ENCODE measurements around the gene SAMD8.
"Not testable (repeated sequence)": the region's sequence is repeated elsewhere in the genome, so short reads cannot be mapped to it uniquely, and the experiment has no call there.

The SAMD8 gene

DNA sequence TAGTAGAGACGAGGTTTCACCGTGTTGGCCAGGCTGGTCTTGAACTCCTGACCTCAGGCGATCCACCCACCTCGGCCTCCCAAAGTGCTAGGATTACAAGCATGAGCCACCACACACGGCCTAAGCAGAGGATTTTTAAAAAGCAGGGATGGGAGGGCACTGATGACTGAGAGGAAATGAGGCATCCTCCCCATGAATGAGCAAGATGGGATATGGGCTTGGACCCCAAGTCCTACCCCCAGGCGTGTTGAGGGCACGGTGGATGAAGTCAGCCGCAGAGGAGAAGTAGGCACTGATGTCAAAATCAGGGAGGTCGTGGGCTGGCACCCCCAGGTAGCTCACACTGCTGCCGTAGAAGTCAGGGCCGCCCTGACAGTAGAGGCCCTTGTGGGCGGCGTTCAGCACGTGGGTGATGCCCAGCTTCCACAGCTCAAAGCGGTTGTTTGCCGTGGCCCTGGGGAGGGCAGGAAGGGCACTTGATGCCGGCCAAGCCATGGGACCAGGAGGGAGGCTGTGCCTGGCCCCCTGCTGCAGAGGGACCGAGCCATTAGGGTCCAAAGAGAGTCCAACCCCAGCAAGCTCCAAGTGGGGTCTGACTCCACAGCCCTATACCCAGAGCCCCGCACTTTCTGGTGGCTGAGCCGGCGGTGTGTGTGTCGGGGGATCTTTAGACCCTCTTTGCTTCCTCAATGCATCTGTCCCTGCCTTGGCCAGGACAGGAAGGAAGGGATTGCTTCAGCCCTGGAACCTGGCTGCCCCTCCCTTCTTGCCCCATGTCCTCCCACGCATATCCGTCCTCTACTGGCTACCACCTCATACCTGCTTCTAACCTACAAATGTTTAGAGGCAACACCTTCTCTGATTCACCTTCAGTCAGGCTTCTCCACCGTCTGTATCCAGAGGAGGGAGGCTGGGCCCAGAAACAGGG, 3.4 kb upstream of the SAMD8 start:
- no peak for DNase-seq (ENCODE audit: low read depth)

DNA sequence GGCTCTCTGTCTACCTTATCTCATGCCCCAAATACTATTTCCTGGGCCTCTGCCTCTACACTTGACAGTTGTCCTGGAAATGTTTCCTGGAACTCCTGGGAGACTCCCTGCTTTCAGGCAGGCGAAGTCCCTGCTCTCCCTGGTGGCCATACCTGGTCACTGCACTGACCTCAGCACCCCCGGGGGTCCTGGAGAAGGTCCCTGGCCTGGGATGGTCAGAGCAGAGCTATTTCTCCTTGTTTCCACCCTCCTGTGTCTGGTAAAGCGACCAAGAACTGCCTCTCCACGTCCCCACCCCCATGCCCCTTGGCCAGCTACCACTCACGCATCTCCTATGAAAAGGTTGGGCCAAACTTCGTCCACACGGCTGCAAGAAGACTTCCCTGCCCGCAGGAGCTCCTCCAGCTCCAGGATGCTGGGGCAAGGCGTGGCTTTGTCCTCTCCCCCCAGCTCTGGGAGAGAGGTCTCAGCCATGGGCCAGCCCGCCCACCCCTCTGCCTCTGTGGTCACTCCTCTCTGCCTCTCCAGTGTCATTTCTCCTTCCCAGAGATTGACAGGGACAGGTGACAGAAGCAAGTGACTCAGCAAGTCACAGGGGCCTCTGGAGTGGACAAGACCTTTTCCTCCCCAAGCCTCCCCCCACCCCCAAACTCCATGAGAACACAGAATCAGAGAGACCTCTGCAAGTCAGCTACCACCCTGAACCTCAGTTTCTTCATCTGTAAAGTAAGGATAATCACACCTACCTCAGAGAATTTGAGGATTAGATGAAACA, 2.6 kb upstream of the SAMD8 start:
- DNase-seq (ENCODE audit: low read depth): no peak

DNA sequence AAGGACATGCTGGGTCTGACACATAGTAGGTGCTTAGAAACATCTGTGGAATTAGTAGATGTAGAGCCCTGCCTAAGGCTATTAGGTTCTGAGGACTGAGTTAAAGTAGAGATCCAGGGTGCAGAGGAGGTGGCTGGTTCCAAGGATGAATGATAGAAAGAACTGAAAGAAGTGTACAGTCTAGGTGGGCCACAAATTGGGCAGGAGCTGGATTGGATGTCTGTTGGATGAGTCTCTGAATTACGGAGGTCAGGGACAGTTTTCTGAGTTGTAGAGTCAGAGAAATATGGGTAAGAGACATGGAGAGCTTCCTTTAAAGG, 2.0 kb upstream of the SAMD8 start:
- DNase-seq (ENCODE audit: low read depth): no peak

DNA sequence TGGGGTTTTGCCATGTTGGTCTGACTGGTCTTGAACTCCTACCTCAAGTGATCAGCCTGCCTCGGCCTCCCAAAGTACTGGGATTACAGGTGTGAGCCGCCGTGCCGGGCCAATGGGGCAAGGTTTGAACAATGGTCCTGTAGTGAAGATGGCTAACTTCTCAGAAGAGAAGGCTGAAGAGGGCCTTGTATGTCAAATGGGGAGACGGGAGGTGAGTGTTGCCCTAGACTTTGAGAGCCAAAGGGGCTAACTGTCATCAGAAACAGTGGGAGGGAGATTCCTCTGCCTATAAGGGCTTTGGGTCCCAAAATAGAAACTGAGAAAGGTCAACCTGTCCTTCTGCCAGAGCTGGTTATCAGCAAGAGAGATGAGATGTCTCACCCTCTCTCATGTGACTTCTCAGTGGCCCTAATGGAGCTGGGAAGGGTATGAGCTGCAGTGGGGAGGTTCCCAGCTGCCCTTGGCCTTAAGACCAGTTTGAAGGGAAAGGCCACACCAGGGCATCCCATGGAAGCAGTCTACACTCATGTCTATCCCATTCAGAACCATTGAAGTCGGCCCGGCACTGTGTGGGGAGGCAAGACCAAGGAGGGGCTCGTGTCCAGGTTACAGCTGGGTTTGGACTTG, 1.3 kb upstream of the SAMD8 start:
- DNase-seq (ENCODE audit: low read depth): no peak

- no peak for DNase-seq (ENCODE audit: low read depth)
These were observed 637 bp downstream of the SAMD8 start for GRCh38 chr10:75111907-75112679.

- DNase-seq (ENCODE audit: low read depth): no peak
These were observed 3.7 kb downstream of the SAMD8 start for GRCh38 chr10:75115137-75115536.

DNA sequence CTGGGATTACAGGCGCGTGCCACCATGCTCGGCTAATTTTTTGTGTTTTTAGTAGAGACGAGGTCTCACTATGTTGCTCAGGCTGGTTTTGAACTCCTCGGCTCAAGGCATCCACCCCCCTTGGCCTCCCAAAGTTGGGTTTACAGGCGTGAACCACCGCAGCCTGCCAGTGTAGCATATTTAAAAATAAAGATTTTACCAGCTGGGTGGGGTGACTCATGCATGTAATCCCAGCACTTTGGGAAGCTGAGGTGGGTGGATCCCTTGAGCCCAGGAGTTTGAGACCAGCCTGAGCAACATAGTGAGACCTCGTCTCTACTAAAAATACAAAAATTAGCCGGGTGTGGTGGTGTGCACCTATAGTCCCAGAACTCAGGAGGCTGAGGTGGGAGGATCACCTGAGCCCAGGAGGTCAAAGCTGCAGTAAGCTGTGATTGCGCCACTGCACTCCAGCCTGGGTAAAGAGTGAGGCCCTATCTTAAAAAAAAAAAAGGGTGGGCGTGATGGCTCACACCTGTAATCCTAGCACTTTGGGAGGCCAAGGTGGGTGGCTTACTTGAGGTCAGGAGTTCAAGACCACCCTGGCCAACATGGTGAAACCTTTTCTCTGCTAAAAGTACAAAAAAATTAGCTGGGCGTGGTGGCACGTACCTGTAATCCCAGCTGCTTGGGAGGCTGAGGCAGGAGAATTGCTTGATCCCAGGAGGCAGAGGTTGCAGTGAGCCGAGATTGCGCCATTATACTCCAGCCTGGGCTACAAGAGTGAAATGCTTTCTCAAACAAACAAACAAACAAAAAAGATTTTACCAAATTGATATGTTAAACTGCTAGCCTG, 5.7 kb downstream of the SAMD8 start:
- DNase-seq (ENCODE audit: low read depth): not testable (repeated sequence)

GRCh38 chr10:75117995-75118394, 6.5 kb downstream of the SAMD8 start:
- no peak for DNase-seq (ENCODE audit: low read depth)

GRCh38 chr10:75119444-75120066, 8.1 kb downstream of the SAMD8 start:
- not testable (repeated sequence) for DNase-seq (ENCODE audit: low read depth)

GRCh38 chr10:75121322-75121721, 9.9 kb downstream of the SAMD8 start:
- DNase-seq (ENCODE audit: low read depth): no peak

GRCh38 chr10:75122505-75122904, 11.0 kb downstream of the SAMD8 start:
- DNase-seq (ENCODE audit: low read depth): no peak

GRCh38 chr10:75123088-75123682, 11.7 kb downstream of the SAMD8 start:
- no peak for DNase-seq (ENCODE audit: low read depth)

DNA sequence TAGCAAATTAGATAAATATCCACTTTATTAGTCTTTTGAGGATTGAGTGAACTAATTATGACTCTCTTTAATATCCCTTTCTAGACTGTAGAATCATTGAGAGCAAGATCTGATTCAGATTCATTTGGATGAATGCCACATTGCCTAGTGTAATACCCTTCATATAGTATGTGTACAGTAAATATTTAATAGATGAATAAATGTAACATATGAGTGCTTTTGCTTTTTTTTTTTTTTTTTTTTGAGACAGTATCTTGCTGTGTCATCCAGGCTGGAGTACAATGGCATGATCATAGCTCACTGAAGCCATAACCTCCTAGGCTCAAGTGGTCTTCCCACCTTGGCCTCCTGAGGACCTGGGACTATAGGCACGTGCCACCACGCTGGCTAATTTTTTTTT, 14.8 kb downstream of the SAMD8 start:
- no peak for DNase-seq (ENCODE audit: low read depth)

DNA sequence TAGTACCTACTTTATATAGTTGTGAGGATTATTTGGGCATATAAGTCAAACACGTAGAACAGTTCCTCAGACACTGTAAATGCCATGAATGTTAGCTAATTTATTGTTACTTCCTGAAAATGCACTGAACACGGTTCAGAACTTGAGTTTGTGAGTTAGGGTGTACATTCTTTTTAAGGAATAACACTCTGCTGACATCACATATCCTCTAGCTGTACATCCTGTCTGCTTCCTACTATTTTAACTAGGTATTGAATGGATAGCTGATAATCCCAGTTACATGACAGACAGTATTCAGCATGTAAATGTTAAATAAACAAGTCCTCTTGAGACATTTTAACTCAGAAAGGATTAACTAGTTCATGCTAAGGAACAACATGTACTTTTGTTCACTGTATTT, 16.0 kb downstream of the SAMD8 start:
- no peak for DNase-seq (ENCODE audit: low read depth)

DNA sequence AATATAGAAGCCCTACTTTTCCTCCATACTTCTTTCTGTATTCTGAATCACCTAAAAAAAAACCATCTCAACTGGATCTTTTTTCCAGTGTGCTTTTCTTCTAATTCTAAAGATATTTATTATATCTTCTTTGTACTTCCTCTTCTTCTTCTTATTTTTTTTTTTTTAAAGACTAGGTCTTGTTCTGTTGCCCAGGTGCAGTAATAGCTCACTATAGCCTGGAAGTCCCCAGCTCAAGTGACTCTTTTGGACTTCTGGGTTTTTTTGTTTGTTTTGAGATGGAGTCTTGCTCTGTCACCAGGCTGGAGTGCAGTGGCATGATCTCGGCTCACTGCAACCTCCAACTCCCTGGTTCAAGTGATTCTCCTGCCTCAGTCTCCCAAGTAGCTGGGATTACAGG, 17.5 kb downstream of the SAMD8 start:
- DNase-seq (ENCODE audit: low read depth): not testable (repeated sequence)

DNA sequence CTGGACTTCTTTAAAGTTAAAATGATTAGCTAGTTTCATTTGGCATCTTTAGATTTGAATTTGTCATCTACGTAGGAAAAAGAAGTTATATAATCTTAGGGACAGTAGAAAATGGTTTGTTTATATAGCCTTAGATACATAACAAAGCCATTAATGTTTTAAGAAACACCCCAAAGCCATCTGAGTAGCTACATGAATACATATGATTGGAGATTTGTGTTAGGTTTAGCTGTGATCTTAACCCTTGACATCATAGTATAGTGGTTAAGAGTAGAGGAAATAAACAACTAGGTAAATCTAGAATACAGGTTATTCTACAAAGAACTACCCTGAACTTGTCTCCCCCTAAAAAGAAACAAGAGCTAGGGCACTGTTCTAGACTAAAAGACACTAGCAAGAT, 18.1 kb downstream of the SAMD8 start:
- DNase-seq (ENCODE audit: low read depth): no peak

GRCh38 chr10:75133701-75134100, 22.2 kb downstream of the SAMD8 start:
- not testable (repeated sequence) for DNase-seq (ENCODE audit: low read depth)

DNA sequence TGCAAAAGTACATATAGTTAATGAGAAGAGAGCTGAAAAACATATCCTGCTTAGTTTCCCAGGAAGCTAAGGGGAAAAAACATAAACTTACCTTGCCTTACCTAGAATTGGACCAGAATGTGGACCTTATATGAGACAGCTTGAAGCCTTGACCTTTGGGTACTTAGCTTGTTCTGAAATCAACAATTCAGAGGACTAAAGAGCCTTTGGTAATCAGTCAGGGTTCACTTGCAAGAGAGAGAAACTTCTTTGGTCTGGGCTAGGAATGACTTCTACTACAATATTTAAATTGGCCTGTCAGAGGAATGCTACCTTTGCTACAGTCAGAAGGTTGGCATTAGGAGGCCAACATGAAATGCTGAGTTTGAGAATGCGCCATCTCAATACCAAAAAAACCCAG, 24.9 kb downstream of the SAMD8 start:
- no peak for DNase-seq (ENCODE audit: low read depth)

- DNase-seq (ENCODE audit: low read depth): no peak
These were observed 26.3 kb downstream of the SAMD8 start for GRCh38 chr10:75137533-75138438.
